Karpas-422 (cell line): ENCODE measurements around the gene SYNGAP1. TPM values are rescaled to one million over a fixed set of nuclear protein-coding genes. Genes with fewer than 3 reads are reported as not detected.

Source experiments
- DNase-seq: peaks from one replicate; pipeline ENCODE4 v3.0.0-alpha.2; 2015
- H2AFZ ChIP-seq: fragments of 200-600 bp; sonication (generic); 2 replicates; pipeline ENCODE4 v1.6.1; 2014; ENCODE audit warnings: antibody characterized with exemption, low read length, mixed read lengths
- H3K27ac ChIP-seq: fragments of 200-600 bp; sonication (generic); 2 replicates; pipeline ENCODE4 v1.5.1; 2014; ENCODE audit warnings: mild to moderate bottlenecking, low read length, moderate library complexity
- H3K27me3 ChIP-seq: fragments of 200-600 bp; sonication (generic); 2 replicates; pipeline ENCODE4 v1.6.1; 2014; ENCODE audit warnings: low read length, mixed read lengths
- H3K36me3 ChIP-seq: fragments of 200-600 bp; sonication (generic); 2 replicates; pipeline ENCODE4 v1.6.1; 2014; ENCODE audit warnings: low read length, mixed read lengths; ENCODE audit not compliant: insufficient read depth
- H3K4me1 ChIP-seq: fragments of 200-600 bp; sonication (generic); 2 replicates; pipeline ENCODE4 v1.6.1; 2014; ENCODE audit warnings: mild to moderate bottlenecking, low read length, mixed read lengths
- H3K4me2 ChIP-seq: fragments of 200-600 bp; sonication (generic); 2 replicates; pipeline ENCODE4 v1.6.1; 2014; ENCODE audit warnings: low read length, low read depth, mild to moderate bottlenecking; ENCODE audit not compliant: poor library complexity, severe bottlenecking
- H3K4me3 ChIP-seq: fragments of 200-600 bp; sonication (generic); 2 replicates; pipeline ENCODE4 v1.5.1; 2014; ENCODE audit warnings: mild to moderate bottlenecking, antibody characterized with exemption, low read length, mixed read lengths
- H3K79me2 ChIP-seq: fragments of 200-600 bp; sonication (generic); 2 replicates; pipeline ENCODE4 v1.6.1; 2014; ENCODE audit warnings: mild to moderate bottlenecking, low read length, mixed read lengths
- H3K9ac ChIP-seq: fragments of 200-600 bp; sonication (generic); 2 replicates; pipeline ENCODE4 v1.6.0; 2014; ENCODE audit warnings: low read length
- H3K9me2 ChIP-seq: fragments of 200-600 bp; sonication (generic), shearing (Covaris generic); replicated peaks from 2 replicates; pipeline ENCODE4 v1.6.0; 2014; ENCODE audit warnings: mild to moderate bottlenecking, low read length, moderate library complexity; ENCODE audit not compliant: insufficient read depth
- H3K9me3 ChIP-seq: fragments of 300-700, 200-600 bp; sonication (generic); 2 replicates; pipeline ENCODE4 v1.6.1; 2014; ENCODE audit warnings: low read length, mixed read lengths
- H4K20me1 ChIP-seq: fragments of 200-600 bp; sonication (generic); 2 replicates; pipeline ENCODE4 v1.6.1; 2014; ENCODE audit warnings: mild to moderate bottlenecking, antibody characterized with exemption, low read length, low read depth; ENCODE audit not compliant: insufficient read depth
- total RNA-seq: library from RNA; depleted of rRNA; stranded (reverse); fragments of >200 nt; shearing (Covaris generic); gene quantifications from 2 replicates; pipeline ENCODE4 v1.2.3, GENCODE V29; 2014; ENCODE audit warnings: low replicate concordance

Gene SYNGAP1
- total RNA-seq, 1 experiment from 2014 or later: 16.7 TPM

GRCh38 chr6:33428224-33428965, 8.5 kb downstream of the SYNGAP1 start:
- H2AFZ ChIP-seq: no peak overlapping the region; the same call in 1 of the 2 replicates
- H3K9ac ChIP-seq: peak overlapping the region; percentile 81
- no peaks in the 10 kb centered on the region for H3K9me3 ChIP-seq
- H3K27ac ChIP-seq: peak overlapping the region; percentile 56
- H3K27me3 ChIP-seq: no peaks in the 10 kb centered on the region
- H3K36me3 ChIP-seq: no peaks in the 10 kb centered on the region
- H3K4me2 ChIP-seq: peak overlapping the region; percentile 96
- H4K20me1 ChIP-seq: no peaks in the 10 kb centered on the region
- no peaks in the 10 kb centered on the region for H3K9me2 ChIP-seq
- H3K79me2 ChIP-seq: peaks cover 56% of the 10 kb centered on the region
- peaks cover 78% of the 10 kb centered on the region for H3K4me1 ChIP-seq
- peak overlapping the region; percentile 64 for H3K4me3 ChIP-seq
- peak; percentile 80 for DNase-seq

- Histone ChIP-seq H3K9me2 (no peaks in the 10 kb centered on the region), H3K4me1 (peaks cover 78% of the 10 kb centered on the region), H3K9ac (peak overlapping the region; percentile 81), H3K9me3 (no peaks in the 10 kb centered on the region), H3K4me2 (peak overlapping the region; percentile 96), H3K4me3 (peak overlapping the region; percentile 64), H3K79me2 (peaks cover 56% of the 10 kb centered on the region), H3K36me3 (no peaks in the 10 kb centered on the region), H4K20me1 (no peaks in the 10 kb centered on the region), H3K27me3 (no peaks in the 10 kb centered on the region), H3K27ac (peak overlapping the region; percentile 56), H2AFZ (no peak overlapping the region)
- peak; percentile 57 for DNase-seq
These were observed 9.3 kb downstream of the SYNGAP1 start for GRCh38 chr6:33428966-33429749.

- Histone ChIP-seq H3K9me2 (no peaks in the 10 kb centered on the region), H3K27ac (peak overlapping the region; percentile 56), H3K9me3 (no peaks in the 10 kb centered on the region), H3K4me1 (peaks cover 73% of the 10 kb centered on the region), H3K4me3 (peak overlapping the region; percentile 64; the same call in 1 of the 2 replicates), H3K9ac (peak overlapping the region; percentile 81), H2AFZ (no peak overlapping the region), H3K4me2 (peak overlapping the region; percentile 96), H3K27me3 (no peaks in the 10 kb centered on the region), H3K79me2 (peaks cover 56% of the 10 kb centered on the region), H4K20me1 (no peaks in the 10 kb centered on the region), H3K36me3 (no peaks in the 10 kb centered on the region)
- DNase-seq: no peak
These were observed 9.8 kb downstream of the SYNGAP1 start for GRCh38 chr6:33429750-33430052.

- H4K20me1 ChIP-seq: no peaks in the 10 kb centered on the region
- peaks cover 3% of the 10 kb centered on the region; the same call in 1 of the 2 replicates for H3K36me3 ChIP-seq
- peak overlapping the region; percentile 81; the same call in 1 of the 2 replicates for H3K9ac ChIP-seq
- H3K27ac ChIP-seq: peak overlapping the region; percentile 56
- H3K9me2 ChIP-seq: no peaks in the 10 kb centered on the region
- H3K9me3 ChIP-seq: no peaks in the 10 kb centered on the region
- DNase-seq: no peak
- peaks cover 66% of the 10 kb centered on the region for H3K4me1 ChIP-seq
- peak overlapping the region; percentile 79; the same call in 1 of the 2 replicates for H3K4me3 ChIP-seq
- H2AFZ ChIP-seq: no peak overlapping the region
- H3K27me3 ChIP-seq: no peaks in the 10 kb centered on the region
- peaks cover 56% of the 10 kb centered on the region for H3K79me2 ChIP-seq
- H3K4me2 ChIP-seq: peak overlapping the region; percentile 96
These were observed 10.5 kb downstream of the SYNGAP1 start for GRCh38 chr6:33430334-33430733.

GRCh38 chr6:33430991-33431879, 11.4 kb downstream of the SYNGAP1 start:
- peak overlapping the region; percentile 70 for H3K27ac ChIP-seq
- peaks cover 11% of the 10 kb centered on the region; the same call in 1 of the 2 replicates for H3K36me3 ChIP-seq
- H3K9me2 ChIP-seq: no peaks in the 10 kb centered on the region
- no peak overlapping the region for H2AFZ ChIP-seq
- no peaks in the 10 kb centered on the region for H3K27me3 ChIP-seq
- no peaks in the 10 kb centered on the region for H3K9me3 ChIP-seq
- peak overlapping the region; percentile 84 for H3K9ac ChIP-seq
- peaks cover 62% of the 10 kb centered on the region for H3K4me1 ChIP-seq
- H4K20me1 ChIP-seq: no peaks in the 10 kb centered on the region
- H3K4me2 ChIP-seq: peak overlapping the region; percentile 96
- DNase-seq: peak; percentile 95
- peaks cover 56% of the 10 kb centered on the region for H3K79me2 ChIP-seq
- peak overlapping the region; percentile 79 for H3K4me3 ChIP-seq

- Histone ChIP-seq H3K4me2 (peak overlapping the region; percentile 96), H2AFZ (no peak overlapping the region)
These were observed 12.1 kb downstream of the SYNGAP1 start for GRCh38 chr6:33431880-33432541.

GRCh38 chr6:33432546-33432945, 12.7 kb downstream of the SYNGAP1 start:
- peak overlapping the region; percentile 96 for H3K4me2 ChIP-seq
- peaks cover 51% of the 10 kb centered on the region for H3K79me2 ChIP-seq
- H3K9me2 ChIP-seq: no peaks in the 10 kb centered on the region
- peak overlapping the region; percentile 84 for H3K9ac ChIP-seq
- peaks cover 17% of the 10 kb centered on the region for H3K36me3 ChIP-seq
- no peaks in the 10 kb centered on the region for H3K27me3 ChIP-seq
- no peaks in the 10 kb centered on the region for H3K9me3 ChIP-seq
- DNase-seq: no peak
- H2AFZ ChIP-seq: no peak overlapping the region
- peak overlapping the region; percentile 79; the same call in 1 of the 2 replicates for H3K4me3 ChIP-seq
- H3K4me1 ChIP-seq: peaks cover 51% of the 10 kb centered on the region
- no peaks in the 10 kb centered on the region for H4K20me1 ChIP-seq
- H3K27ac ChIP-seq: peak overlapping the region; percentile 70

More at GRCh38 chr6:33431880-33432541, 12.1 kb downstream of the SYNGAP1 start:
- H3K4me1 ChIP-seq: peaks cover 56% of the 10 kb centered on the region
- peak overlapping the region; percentile 79 for H3K4me3 ChIP-seq
- peak overlapping the region; percentile 70 for H3K27ac ChIP-seq
- H3K36me3 ChIP-seq: peaks cover 17% of the 10 kb centered on the region
- peak; percentile 70 for DNase-seq
- no peaks in the 10 kb centered on the region for H3K27me3 ChIP-seq
- H3K9me2 ChIP-seq: no peaks in the 10 kb centered on the region
- no peaks in the 10 kb centered on the region for H4K20me1 ChIP-seq
- H3K9ac ChIP-seq: peak overlapping the region; percentile 84
- H3K79me2 ChIP-seq: peaks cover 55% of the 10 kb centered on the region
- H3K9me3 ChIP-seq: no peaks in the 10 kb centered on the region
